ENCODE measurements around the gene PI4KA.

DNA sequence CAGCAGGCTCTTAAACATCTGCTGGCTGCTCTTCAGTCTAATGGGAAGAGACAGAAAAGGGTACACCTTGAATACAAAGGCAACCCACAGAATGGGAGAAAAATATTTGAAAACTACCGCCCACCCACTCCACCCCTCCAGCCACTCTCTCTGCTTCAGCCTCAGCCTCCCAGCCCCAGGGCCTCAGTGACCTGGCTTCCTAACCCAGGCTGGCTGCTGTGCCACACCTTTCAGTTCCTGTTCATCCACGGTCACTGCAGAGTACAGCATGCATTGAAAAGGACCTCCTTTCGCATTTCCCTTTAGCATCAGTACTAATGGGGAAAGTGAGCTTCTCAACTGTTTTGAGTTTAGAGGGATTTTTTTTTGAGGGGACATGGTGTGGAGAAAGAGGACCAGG lies 113.5 kb downstream of the PI4KA start:
- no peak for TF ChIP-seq CTCF (IDR thresholded peaks at IDR 0.05)
- TF ChIP-seq POLR2A (IDR thresholded peaks at IDR 0.05), result no peak

Measured in body of pancreas (tissue), 4 donors.